NCI-H345 (cell line): ENCODE results near the gene SPG7.

Experiments used
- DNase-seq: peaks from one replicate; lab custom pipeline; 2025; lab: John Stamatoyannopoulos, UW

Gene SPG7

GRCh38 chr16:89485701-89486246 is 22.4 kb upstream of the SPG7 start:
- no peak for DNase-seq

GRCh38 chr16:89489040-89489897 is 18.9 kb upstream of the SPG7 start:
- DNase-seq = peak; percentile 58

- DNase-seq = no peak
Observed at GRCh38 chr16:89489898-89490438, 18.2 kb upstream of the SPG7 start.

- peak; percentile 98 for DNase-seq
Observed at GRCh38 chr16:89490439-89491237, 17.6 kb upstream of the SPG7 start, which contains the start of gene ANKRD11. TSS of gene ANKRD11 (minus strand) at chr16:89490561. CDS start at chr16:89317019, 173,542 bp downstream.

- DNase-seq = no peak
Observed at GRCh38 chr16:89491238-89491869, 16.8 kb upstream of the SPG7 start.

GRCh38 chr16:89491974-89492687 is 16.1 kb upstream of the SPG7 start:
- DNase-seq = no peak

- DNase-seq = no peak
Observed at GRCh38 chr16:89493776-89494175, 14.4 kb upstream of the SPG7 start.

- no peak for DNase-seq
Observed at GRCh38 chr16:89495121-89495520, 13.1 kb upstream of the SPG7 start.

GRCh38 chr16:89498839-89499238 is 9.4 kb upstream of the SPG7 start:
- no peak for DNase-seq

GRCh38 chr16:89499767-89500166 is 8.4 kb upstream of the SPG7 start:
- no peak for DNase-seq

- DNase-seq = no peak
Observed at GRCh38 chr16:89502081-89502843, 5.9 kb upstream of the SPG7 start.

- DNase-seq = no peak
Observed at GRCh38 chr16:89504091-89504490, 4.1 kb upstream of the SPG7 start.

- no peak for DNase-seq
Observed at GRCh38 chr16:89505204-89506112, 2.7 kb upstream of the SPG7 start.

- no peak for DNase-seq
Observed at GRCh38 chr16:89506113-89506504, 2.1 kb upstream of the SPG7 start.

GRCh38 chr16:89506791-89507191 is 1.4 kb upstream of the SPG7 start:
- DNase-seq = no peak

GRCh38 chr16:89507214-89507833 is 879 bp upstream of the SPG7 start:
- DNase-seq = peak; percentile 36

GRCh38 chr16:89510526-89510925 is 2.3 kb downstream of the SPG7 start:
- DNase-seq = no peak

GRCh38 chr16:89511374-89511773 is 3.2 kb downstream of the SPG7 start:
- DNase-seq = no peak

GRCh38 chr16:89512453-89512852 is 4.2 kb downstream of the SPG7 start:
- DNase-seq = no peak
